HG02870 (cell line): ENCODE results near the gene LDHA.
"Not testable (repeated sequence)": the region's sequence is repeated elsewhere in the genome, so short reads cannot be mapped to it uniquely, and the experiment has no call there.

ENCODE experiments used
- ATAC-seq: cut with Tn5 transposase; IDR thresholded peaks from one replicate; pipeline ENCODE4 v1.9.1; 2021; ENCODE audit warnings: mild to moderate bottlenecking, moderate library complexity; ENCODE audit not compliant: unreplicated experiment

Gene LDHA

GRCh38 chr11:18393581-18394274 lies 635 bp upstream of the LDHA start:
- ATAC-seq: no peak

GRCh38 chr11:18394928-18395734 lies 768 bp downstream of the LDHA start:
- ATAC-seq: no peak

GRCh38 chr11:18395735-18396504 lies 1.6 kb downstream of the LDHA start:
- peak; percentile 61 for ATAC-seq

- ATAC-seq: no peak
Observed at GRCh38 chr11:18397921-18398320, 3.6 kb downstream of the LDHA start.

DNA sequence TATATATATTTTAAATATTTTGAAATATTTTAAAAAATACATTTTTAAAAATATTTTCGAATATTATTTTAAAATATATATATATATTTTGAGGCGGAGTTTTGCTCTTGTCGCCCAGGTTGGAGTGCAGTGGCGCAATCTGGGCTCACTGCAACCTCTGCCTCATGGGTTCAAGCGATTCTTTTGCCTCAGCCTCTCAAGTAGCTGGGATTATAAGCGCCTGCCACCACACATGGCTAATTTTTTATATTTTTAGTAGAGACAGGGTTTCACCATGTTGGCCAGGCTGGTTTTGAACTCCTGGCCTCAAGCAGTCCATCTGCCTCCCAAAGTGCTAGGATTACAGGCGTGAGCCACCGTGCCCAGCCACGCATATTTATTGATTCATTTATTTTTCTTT lies 6.7 kb downstream of the LDHA start:
- not testable (repeated sequence) for ATAC-seq

- ATAC-seq: no peak
Observed at GRCh38 chr11:18404062-18404461, 9.7 kb downstream of the LDHA start.

- ATAC-seq: not testable (repeated sequence)
Observed at GRCh38 chr11:18407400-18407799, 13.0 kb downstream of the LDHA start.

- ATAC-seq: no peak
Observed at GRCh38 chr11:18408558-18409291, 14.4 kb downstream of the LDHA start.

DNA sequence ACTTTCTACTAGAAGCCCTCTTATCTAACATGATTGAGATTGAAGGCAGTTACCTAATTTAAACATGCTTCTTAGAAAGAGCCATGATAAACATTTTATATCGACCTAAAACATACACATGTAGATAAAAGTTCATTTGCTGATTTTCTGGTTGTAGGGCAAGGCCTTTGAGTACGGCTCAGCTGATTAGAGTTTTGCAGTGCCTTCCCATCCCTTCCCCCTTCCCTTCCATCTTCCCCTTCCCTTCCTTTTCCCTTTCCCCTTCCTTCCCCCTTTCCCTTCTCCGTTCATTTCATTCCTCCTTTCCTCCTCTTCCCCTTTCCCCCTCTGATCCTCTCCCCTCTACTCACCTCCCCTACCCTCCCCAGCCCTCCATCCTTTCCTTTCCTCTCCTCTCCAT lies 22.1 kb downstream of the LDHA start:
- ATAC-seq: no peak

GRCh38 chr11:18419040-18419439 lies 24.7 kb downstream of the LDHA start:
- no peak for ATAC-seq

DNA sequence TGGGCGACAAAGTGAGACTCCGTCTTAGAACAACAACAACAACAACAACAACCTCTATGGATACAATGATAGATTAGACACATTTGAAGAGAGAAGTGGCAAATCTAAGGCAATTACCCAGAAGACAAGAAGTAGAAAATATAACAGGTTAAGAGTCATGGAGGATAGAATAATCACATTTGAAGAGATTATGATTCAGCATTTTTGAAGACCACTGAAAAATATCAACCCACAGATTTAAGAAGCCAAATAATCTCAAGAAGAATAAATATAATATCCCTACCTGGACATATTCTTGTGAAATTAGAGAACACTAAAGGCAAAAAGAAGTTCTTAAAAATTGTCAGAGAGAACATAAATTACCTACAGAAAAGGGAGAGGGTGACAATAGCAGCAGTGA lies 25.7 kb downstream of the LDHA start:
- ATAC-seq: no peak

- no peak for ATAC-seq
Observed at GRCh38 chr11:18427240-18427639, 32.9 kb downstream of the LDHA start.

GRCh38 chr11:18429332-18429731 lies 35.0 kb downstream of the LDHA start:
- ATAC-seq: no peak

GRCh38 chr11:18438691-18439090 lies 44.3 kb downstream of the LDHA start:
- no peak for ATAC-seq

DNA sequence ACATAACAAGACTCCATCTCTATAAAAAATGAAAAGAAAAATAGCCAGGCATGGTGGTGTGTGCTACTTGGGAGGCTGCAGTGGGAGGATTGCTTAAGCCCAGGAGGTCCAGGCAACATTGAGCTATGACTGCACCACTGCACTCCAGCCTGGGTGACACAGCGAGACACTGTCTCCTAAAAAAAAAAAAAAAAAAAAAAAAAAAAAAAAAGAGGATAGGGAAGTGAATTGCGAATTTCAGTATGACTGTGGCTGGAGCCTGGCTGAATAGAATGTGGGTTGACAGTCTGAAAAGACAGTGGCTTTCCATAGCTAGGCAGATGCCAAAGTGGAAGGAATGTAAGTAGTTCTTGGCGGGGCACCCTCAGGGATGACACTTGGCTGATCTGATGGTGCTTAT lies 54.9 kb downstream of the LDHA start:
- ATAC-seq: no peak

- no peak for ATAC-seq
Observed at GRCh38 chr11:18452927-18453326, 58.6 kb downstream of the LDHA start.

DNA sequence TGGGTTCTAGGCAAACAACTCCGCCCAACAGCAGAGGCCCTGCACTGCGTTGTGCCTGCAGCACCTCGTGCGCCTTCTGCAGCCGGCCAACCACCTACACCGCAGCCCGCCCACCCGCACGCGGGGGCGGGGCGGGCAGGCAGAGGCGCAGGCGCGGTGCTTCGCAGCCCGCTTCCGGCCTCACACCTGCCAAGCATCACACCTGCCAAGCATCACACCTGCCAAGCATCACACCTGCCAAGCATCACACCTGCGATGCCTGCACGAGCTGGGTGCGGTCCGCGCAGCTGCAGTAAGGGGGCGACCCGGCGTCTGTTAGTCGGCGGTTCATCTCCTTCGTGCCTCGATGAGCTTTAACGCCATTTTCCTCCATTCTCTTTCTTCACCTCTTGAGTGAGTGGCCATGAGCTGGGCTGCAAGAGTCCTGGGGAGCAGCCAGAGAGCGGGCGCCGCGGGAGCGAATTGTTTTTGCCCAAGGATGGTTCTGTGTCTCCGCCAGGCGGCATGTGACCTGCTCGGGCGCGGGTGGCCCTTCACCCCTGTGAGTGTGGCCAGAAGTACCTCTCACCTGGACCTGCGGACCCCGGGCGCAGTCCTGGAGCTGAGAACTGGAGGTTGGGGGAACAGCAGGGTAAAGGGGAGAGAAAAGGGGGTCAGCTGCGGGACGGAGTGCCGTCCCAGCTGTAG lies 61.5 kb downstream of the LDHA start, which contains the start of gene LDHAL6A:
Gene LDHAL6A (plus strand): TSS at position 171 of the 687 bp plus-strand sequence. CDS start 825 bp downstream, outside the sequence.
- ATAC-seq: no peak

- no peak for ATAC-seq
Observed at GRCh38 chr11:18457450-18457849, 63.1 kb downstream of the LDHA start.
